Vagina (tissue), 2 donors: ENCODE data around the gene ADAMTS12.

Experiments used
- POLR2A ChIP-seq, 2 donors: fragments of 450-650 bp; IDR thresholded peaks; one replicate each; pipeline ENCODE4 v1.6.1; 2017; ENCODE audit warnings: antibody characterized with exemption in 2 of 2, mild to moderate bottlenecking in 2 of 2, moderate library complexity in 2 of 2
- POLR2AphosphoS5 ChIP-seq, 2 donors: sonication (generic); formaldehyde crosslinking; IDR thresholded peaks; one replicate each; pipeline ENCODE4 v1.9.0; 2017; ENCODE audit warnings: antibody characterized with exemption in 2 of 2, mild to moderate bottlenecking in 2 of 2, low read depth in 1 of 2; ENCODE audit not compliant: insufficient read depth in 1 of 2

GRCh38 chr5:33769196-33769595 is 122.6 kb downstream of the ADAMTS12 start:
- TF ChIP-seq POLR2A (IDR thresholded peaks at IDR 0.05), result no peak
- no peak for TF ChIP-seq POLR2AphosphoS5 (IDR thresholded peaks at IDR 0.05; ENCODE audit: insufficient read depth in 1 of 2, low read depth in 1 of 2)
